Measurements from ENCODE around the gene PRPF40A. TPM values are rescaled to one million over a fixed set of nuclear protein-coding genes. Genes with fewer than 3 reads are reported as not detected.

PRPF40A gene
- total and polyA plus RNA-seq, 2 donors (not counting 1 experiment from before 2014, with no cell fraction given), result 91.7 to 105 TPM

DNA sequence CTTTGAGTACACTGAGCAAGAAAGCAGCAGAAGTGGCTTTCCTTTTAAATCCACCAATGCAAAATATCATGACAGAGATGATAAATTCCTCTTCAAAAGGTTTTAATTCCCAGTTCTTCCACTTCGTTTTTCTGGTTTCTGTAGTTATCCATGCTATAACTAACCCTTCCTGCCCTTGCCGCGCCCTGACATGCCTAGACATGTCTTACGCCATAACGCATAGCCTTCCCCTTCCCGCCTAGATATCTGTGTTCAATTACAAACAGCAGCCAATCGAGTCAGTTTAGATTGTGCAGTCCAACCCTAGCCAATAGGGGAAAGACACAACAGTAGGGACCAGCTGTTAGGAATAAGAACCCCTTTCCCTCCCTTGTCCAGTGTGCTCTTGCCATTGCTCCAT is 16.1 kb downstream of the PRPF40A start:
- Histone ChIP-seq H3K4me2 (ENCODE audit: extremely low read depth, insufficient read depth, low read length) (no peak overlapping the region), H4K20me1 (ENCODE audit: control insufficient read depth, extremely low read depth, insufficient read depth, low read length) (no peaks in the 10 kb centered on the region), H3K79me2 (ENCODE audit: control insufficient read depth, insufficient read depth, low read length) (peaks cover 84% of the 10 kb centered on the region), H2AFZ (ENCODE audit: low read length) (no peak overlapping the region), H3K9me3 (ENCODE audit: control insufficient read depth, insufficient read depth, low read depth, low read length) (no peaks in the 10 kb centered on the region), H3K36me3 (ENCODE audit: control insufficient read depth, insufficient read depth, low read length) (no peaks in the 10 kb centered on the region), H3K27ac (ENCODE audit: insufficient read depth, low read length) (no peak overlapping the region), H3K4me3 (replicated peaks in 1 of 4; ENCODE audit: control extremely low read depth in 1 of 4, insufficient read depth in 1 of 4, low read depth in 3 of 4, low read length in 4 of 4) (no peak overlapping the region), H3K9ac (ENCODE audit: insufficient read depth, low read length) (no peak overlapping the region), H3K27me3 (ENCODE audit: control insufficient read depth, insufficient read depth, low read length) (no peaks in the 10 kb centered on the region), H3K4me1 (ENCODE audit: control insufficient read depth, extremely low read depth, insufficient read depth, low read length) (no peaks in the 10 kb centered on the region)
- no peak for TF ChIP-seq EZH2 (IDR thresholded peaks at IDR 0.05; ENCODE audit: low read length, missing control alignments)
- TF ChIP-seq, protein P1, sequence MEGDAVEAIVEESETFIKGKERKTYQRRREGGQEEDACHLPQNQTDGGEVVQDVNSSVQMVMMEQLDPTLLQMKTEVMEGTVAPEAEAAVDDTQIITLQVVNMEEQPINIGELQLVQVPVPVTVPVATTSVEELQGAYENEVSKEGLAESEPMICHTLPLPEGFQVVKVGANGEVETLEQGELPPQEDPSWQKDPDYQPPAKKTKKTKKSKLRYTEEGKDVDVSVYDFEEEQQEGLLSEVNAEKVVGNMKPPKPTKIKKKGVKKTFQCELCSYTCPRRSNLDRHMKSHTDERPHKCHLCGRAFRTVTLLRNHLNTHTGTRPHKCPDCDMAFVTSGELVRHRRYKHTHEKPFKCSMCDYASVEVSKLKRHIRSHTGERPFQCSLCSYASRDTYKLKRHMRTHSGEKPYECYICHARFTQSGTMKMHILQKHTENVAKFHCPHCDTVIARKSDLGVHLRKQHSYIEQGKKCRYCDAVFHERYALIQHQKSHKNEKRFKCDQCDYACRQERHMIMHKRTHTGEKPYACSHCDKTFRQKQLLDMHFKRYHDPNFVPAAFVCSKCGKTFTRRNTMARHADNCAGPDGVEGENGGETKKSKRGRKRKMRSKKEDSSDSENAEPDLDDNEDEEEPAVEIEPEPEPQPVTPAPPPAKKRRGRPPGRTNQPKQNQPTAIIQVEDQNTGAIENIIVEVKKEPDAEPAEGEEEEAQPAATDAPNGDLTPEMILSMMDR (conservative IDR thresholded peaks at IDR 0.05 in 1 of 2, IDR thresholded peaks at IDR 0.05 in 1 of 2; ENCODE audit: low read depth in 1 of 2, low read length in 2 of 2), result no peak
- no peak for DNase-seq (ENCODE audit: low read depth in 2 of 2)

- Histone ChIP-seq H3K27me3 (ENCODE audit: control insufficient read depth, insufficient read depth, low read length) (no peaks in the 10 kb centered on the region), H3K4me3 (replicated peaks in 1 of 4; ENCODE audit: control extremely low read depth in 1 of 4, insufficient read depth in 1 of 4, low read depth in 3 of 4, low read length in 4 of 4) (no peak overlapping the region), H3K4me2 (ENCODE audit: extremely low read depth, insufficient read depth, low read length) (peak overlapping the region; percentile 32), H3K27ac (ENCODE audit: insufficient read depth, low read length) (no peak overlapping the region), H4K20me1 (ENCODE audit: control insufficient read depth, extremely low read depth, insufficient read depth, low read length) (no peaks in the 10 kb centered on the region), H3K9ac (ENCODE audit: insufficient read depth, low read length) (no peak overlapping the region), H3K79me2 (ENCODE audit: control insufficient read depth, insufficient read depth, low read length) (peaks cover 52% of the 10 kb centered on the region), H3K9me3 (ENCODE audit: control insufficient read depth, insufficient read depth, low read depth, low read length) (no peaks in the 10 kb centered on the region), H3K36me3 (ENCODE audit: control insufficient read depth, insufficient read depth, low read length) (no peaks in the 10 kb centered on the region), H2AFZ (ENCODE audit: low read length) (no peak overlapping the region), H3K4me1 (ENCODE audit: control insufficient read depth, extremely low read depth, insufficient read depth, low read length) (no peaks in the 10 kb centered on the region)
- no peak for TF ChIP-seq EZH2 (IDR thresholded peaks at IDR 0.05; ENCODE audit: low read length, missing control alignments)
- TF ChIP-seq, protein P1 (conservative IDR thresholded peaks at IDR 0.05 in 1 of 2, IDR thresholded peaks at IDR 0.05 in 1 of 2; ENCODE audit: low read depth in 1 of 2, low read length in 2 of 2), result no peak
- no peak for DNase-seq (ENCODE audit: low read depth in 2 of 2)
These were observed 20.8 kb downstream of the PRPF40A start for GRCh38 chr2:152696476-152696875.

DNA sequence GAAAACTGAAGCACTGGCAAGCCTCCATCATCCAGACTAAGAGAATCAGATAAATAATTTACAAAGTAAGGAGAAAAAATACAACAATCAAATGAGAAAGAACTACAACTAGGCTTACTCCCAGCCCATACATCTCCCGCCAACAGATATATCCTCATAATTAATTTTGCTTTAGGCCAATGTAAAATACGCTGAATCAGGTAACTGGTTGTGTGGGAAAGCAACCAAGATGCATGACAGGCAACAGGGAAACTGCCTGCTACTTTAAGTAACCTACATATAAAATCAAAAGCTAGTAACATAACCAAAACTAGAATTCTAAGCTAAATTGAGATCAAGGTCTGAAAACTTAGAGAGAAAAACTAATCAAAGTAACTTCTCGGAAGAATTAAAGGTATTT is 21.5 kb downstream of the PRPF40A start:
- Histone ChIP-seq H3K27me3 (ENCODE audit: control insufficient read depth, insufficient read depth, low read length) (no peaks in the 10 kb centered on the region), H3K4me2 (ENCODE audit: extremely low read depth, insufficient read depth, low read length) (no peak overlapping the region), H2AFZ (ENCODE audit: low read length) (no peak overlapping the region), H3K4me1 (ENCODE audit: control insufficient read depth, extremely low read depth, insufficient read depth, low read length) (no peaks in the 10 kb centered on the region), H3K79me2 (ENCODE audit: control insufficient read depth, insufficient read depth, low read length) (peaks cover 45% of the 10 kb centered on the region), H3K36me3 (ENCODE audit: control insufficient read depth, insufficient read depth, low read length) (no peaks in the 10 kb centered on the region), H3K9ac (ENCODE audit: insufficient read depth, low read length) (no peak overlapping the region), H4K20me1 (ENCODE audit: control insufficient read depth, extremely low read depth, insufficient read depth, low read length) (no peaks in the 10 kb centered on the region), H3K27ac (ENCODE audit: insufficient read depth, low read length) (no peak overlapping the region), H3K9me3 (ENCODE audit: control insufficient read depth, insufficient read depth, low read depth, low read length) (no peaks in the 10 kb centered on the region), H3K4me3 (replicated peaks in 1 of 4; ENCODE audit: control extremely low read depth in 1 of 4, insufficient read depth in 1 of 4, low read depth in 3 of 4, low read length in 4 of 4) (no peak overlapping the region)
- TF ChIP-seq, protein P1 (conservative IDR thresholded peaks at IDR 0.05 in 1 of 2, IDR thresholded peaks at IDR 0.05 in 1 of 2; ENCODE audit: low read depth in 1 of 2, low read length in 2 of 2), result no peak
- no peak for TF ChIP-seq EZH2 (IDR thresholded peaks at IDR 0.05; ENCODE audit: low read length, missing control alignments)
- DNase-seq (ENCODE audit: low read depth in 2 of 2), result no peak
